Heart left ventricle (tissue), 16 donors: Measurements from ENCODE around the gene ARFGAP1. TPM values are rescaled to one million over a fixed set of nuclear protein-coding genes. Genes with fewer than 3 reads are reported as not detected.

ENCODE experiments used
- ATAC-seq, 4 donors: fragments of 200-7000 bp; cut with Tn5 transposase; one replicate each; pipeline ENCODE4 v1.9.1; 2020 to 2022; ENCODE audit warnings: moderate library complexity in 4 of 4, mild to moderate bottlenecking in 3 of 4, moderate number of reproducible peaks in 1 of 4
- DNase-seq, 5 donors: peaks; one replicate each; pipeline ENCODE4 v3.0.0-alpha.2; 2020
- H3K27ac ChIP-seq, 12 donors: fragments of 200-600 bp; sonication (generic) in 4 of 12; one replicate each; pipeline versions ENCODE4 v1.5.0 to v1.8.0; 2016 to 2022; ENCODE audit warnings: mild to moderate bottlenecking in 2 of 12
- H3K27me3 ChIP-seq, 9 donors: fragments of 200-600 bp; sonication (generic) in 2 of 9; one replicate each; pipeline versions ENCODE4 v1.5.1 to v1.8.0; 2016 to 2022; ENCODE audit warnings: mild to moderate bottlenecking in 3 of 9
- H3K36me3 ChIP-seq, 9 donors: fragments of 200-600 bp; sonication (generic) in 2 of 9; one replicate each; pipeline versions ENCODE4 v1.5.0 to v1.8.0; 2018 to 2022; ENCODE audit warnings: mild to moderate bottlenecking in 2 of 9
- H3K4me1 ChIP-seq, 12 donors: fragments of 200-600 bp; sonication (generic) in 4 of 12; one replicate each; pipeline versions ENCODE4 v1.5.0 to v1.8.0; 2016 to 2022; ENCODE audit warnings: mild to moderate bottlenecking in 3 of 12
- H3K4me3 ChIP-seq, 12 donors: fragments of 200-600 bp; sonication (generic) in 4 of 12; one replicate each; pipeline versions ENCODE4 v1.5.0 to v1.8.0; 2017 to 2022; ENCODE audit warnings: mild to moderate bottlenecking in 9 of 12, moderate library complexity in 4 of 12
- H3K9me3 ChIP-seq, 12 donors: fragments of 200-600 bp; sonication (generic) in 4 of 12; one replicate each; pipeline versions ENCODE4 v1.5.0 to v1.8.0; 2016 to 2022; ENCODE audit warnings: mild to moderate bottlenecking in 1 of 12
- POLR2A ChIP-seq, 2 donors: fragments of 450-650 bp; IDR thresholded peaks; one replicate each; pipeline ENCODE4 v1.6.1; 2017; ENCODE audit warnings: antibody characterized with exemption in 2 of 2, mild to moderate bottlenecking in 2 of 2, moderate library complexity in 2 of 2
- WGBS, 4 donors: extraction: QIAGEN DNeasy Blood & Tissue Kit in 2 of 4; methylation state at CpG; one replicate each; pipeline versions ENCODE4 v1.1.5 to v1.1.7; 2013 to 2018; 5-methylcytosine and 5-hydroxymethylcytosine counted together
- intact Hi-C, 10 donors: fragments of 100-400 bp; cut with DNase I; formaldehyde crosslinking; loops; one replicate each; pipeline versions ENCODE4 v1.11.1 to v1.14.2; 2022
- polyA plus RNA-seq, 2 donors: library from polyadenylated mRNA; stranded (reverse); fragments of 200-250 nt; gene quantifications; one replicate each; pipeline ENCODE4 v1.2.3, GENCODE V29; 2013
- total RNA-seq, 9 donors: library from RNA; depleted of rRNA in 2 of 9; stranded (reverse); fragments of >200 nt in 2 of 9; fragmentation: NEBNext Ultra II Directional in 3 of 9; extraction: Animal tissue kit (Norgen Biotek cat#: 25700) in 3 of 9; gene quantifications; one replicate each; pipeline versions ENCODE4 v1.1.0 to v1.2.4, GENCODE V29; 2016 to 2023
- TF ChIP-seq, protein P1 (sequence below), 12 donors: fragments of 200-600 bp; sonication (generic) in 4 of 12; IDR thresholded peaks; one replicate each; pipeline versions ENCODE4 v1.5.0 to v1.8.0; 2018 to 2022; ENCODE audit warnings: antibody characterized with exemption in 12 of 12, mild to moderate bottlenecking in 5 of 12
- donor health status: ischemic (EF 13 %, LVEDD 7.1; RV severe dilation, severe dysfunction).
- donor health status: healthy with polysubstance abuse.
- donor health status: DM: no; HTN: yes; CAD: no.
- donor health status: DM: no; HTN: no; CAD: no.
- donor health status: ischemic (EF 25% LVEDD 6.9; RV normal size, moderate dysfunction).
- donor health status: ischemic (EF 25% LVEDD 5.7; RV mildly dilated, moderate dysfunction).
- donor health status: healthy.
- donor health status: DM: yes; HTN: yes; CAD: no.
- donor health status: ischemic (EF 35%, LVEDD 5.7; RV mildly dilated, moderate dysfunction).
- donor health status: nonischemic (EF 11% LVEDD 7.7; RV severe dilation, severe dysfunction).
- donor health status: DM: yes; HTN: yes; CAD: no.
- donor health status: PGD.
- donor health status: ischemic (EF 29% LVEDD 5.4; RV normal size, mild dysfunction).
- donor health status: nonischemic (EF 23%, LVEDD 6.1; RV moderate dilation, normal function).

Gene ARFGAP1
- total and polyA plus RNA-seq, 11 donors = 14.3 to 51.6 (median 29.5) TPM

DNA sequence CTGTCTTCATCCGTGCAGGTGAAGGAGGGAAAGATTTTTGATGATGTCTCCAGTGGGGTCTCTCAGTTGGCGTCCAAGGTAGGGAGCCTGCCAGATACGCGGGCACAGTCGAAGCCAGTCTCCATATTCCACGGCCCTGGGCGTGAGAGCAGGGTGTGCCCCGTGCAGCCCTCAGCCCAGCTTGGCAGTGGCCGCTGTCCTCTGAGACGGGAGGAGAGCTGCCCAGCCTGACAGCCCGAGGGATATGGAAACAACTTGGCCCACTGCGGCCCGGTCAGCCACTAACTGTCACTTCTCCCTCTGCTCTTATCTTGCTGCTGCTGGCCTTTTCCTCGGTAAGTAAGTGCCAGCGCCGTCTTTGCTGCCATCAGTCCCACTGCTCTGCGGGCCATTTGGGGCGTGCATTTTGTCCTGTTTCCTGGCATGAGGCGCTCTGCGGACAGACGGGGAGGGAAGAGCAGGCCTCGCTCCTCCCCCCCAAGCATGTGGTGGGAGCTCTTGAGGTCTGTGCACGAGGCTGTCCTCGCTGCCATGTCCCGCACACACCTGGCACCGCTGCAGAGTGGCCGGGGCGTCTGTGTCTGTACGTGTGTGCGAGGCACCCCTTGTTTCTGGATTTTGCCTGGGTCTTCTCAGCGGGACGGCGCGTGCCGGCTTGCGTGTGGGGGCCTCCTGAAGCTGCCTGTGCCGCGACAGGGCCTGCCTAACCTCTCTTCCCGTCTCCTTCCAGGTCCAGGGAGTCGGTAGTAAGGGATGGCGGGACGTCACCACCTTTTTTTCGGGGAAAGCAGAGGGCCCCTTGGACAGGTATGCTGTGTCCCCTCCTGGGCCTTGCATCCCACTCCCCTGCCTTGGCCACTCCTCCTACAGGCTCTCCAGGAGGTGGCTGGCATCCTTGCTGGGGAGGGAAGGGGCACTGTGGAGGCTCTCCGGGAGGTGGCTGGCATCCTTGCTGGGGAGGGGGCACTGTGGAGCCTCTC, 13.3 kb downstream of the ARFGAP1 start:
- Histone ChIP-seq H3K27ac (no peak overlapping the region), H3K9me3 (no peaks in the 10 kb centered on the region), H3K27me3 (no peaks in the 10 kb centered on the region), H3K36me3 (peaks cover 0 to 78% (median 52%) of the 10 kb centered on the region in 9 donors), H3K4me1 (peaks cover 0 to 5% (median 0%) of the 10 kb centered on the region in 12 donors), H3K4me3 (no peak overlapping the region)
- DNase-seq = peak in 1 of 5 donors; percentile 22
- 91 to 95% (median 92%) methylated on average over 33 to 44 of the region's 44 CpGs for whole genome bisulfite sequencing, 4 donors
- no peak for ATAC-seq
- TF ChIP-seq POLR2A (IDR thresholded peaks at IDR 0.05) = no peak
- TF ChIP-seq, protein P1, sequence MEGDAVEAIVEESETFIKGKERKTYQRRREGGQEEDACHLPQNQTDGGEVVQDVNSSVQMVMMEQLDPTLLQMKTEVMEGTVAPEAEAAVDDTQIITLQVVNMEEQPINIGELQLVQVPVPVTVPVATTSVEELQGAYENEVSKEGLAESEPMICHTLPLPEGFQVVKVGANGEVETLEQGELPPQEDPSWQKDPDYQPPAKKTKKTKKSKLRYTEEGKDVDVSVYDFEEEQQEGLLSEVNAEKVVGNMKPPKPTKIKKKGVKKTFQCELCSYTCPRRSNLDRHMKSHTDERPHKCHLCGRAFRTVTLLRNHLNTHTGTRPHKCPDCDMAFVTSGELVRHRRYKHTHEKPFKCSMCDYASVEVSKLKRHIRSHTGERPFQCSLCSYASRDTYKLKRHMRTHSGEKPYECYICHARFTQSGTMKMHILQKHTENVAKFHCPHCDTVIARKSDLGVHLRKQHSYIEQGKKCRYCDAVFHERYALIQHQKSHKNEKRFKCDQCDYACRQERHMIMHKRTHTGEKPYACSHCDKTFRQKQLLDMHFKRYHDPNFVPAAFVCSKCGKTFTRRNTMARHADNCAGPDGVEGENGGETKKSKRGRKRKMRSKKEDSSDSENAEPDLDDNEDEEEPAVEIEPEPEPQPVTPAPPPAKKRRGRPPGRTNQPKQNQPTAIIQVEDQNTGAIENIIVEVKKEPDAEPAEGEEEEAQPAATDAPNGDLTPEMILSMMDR (IDR thresholded peaks at IDR 0.05) = no peak
- intact Hi-C loops = no loop called here

DNA sequence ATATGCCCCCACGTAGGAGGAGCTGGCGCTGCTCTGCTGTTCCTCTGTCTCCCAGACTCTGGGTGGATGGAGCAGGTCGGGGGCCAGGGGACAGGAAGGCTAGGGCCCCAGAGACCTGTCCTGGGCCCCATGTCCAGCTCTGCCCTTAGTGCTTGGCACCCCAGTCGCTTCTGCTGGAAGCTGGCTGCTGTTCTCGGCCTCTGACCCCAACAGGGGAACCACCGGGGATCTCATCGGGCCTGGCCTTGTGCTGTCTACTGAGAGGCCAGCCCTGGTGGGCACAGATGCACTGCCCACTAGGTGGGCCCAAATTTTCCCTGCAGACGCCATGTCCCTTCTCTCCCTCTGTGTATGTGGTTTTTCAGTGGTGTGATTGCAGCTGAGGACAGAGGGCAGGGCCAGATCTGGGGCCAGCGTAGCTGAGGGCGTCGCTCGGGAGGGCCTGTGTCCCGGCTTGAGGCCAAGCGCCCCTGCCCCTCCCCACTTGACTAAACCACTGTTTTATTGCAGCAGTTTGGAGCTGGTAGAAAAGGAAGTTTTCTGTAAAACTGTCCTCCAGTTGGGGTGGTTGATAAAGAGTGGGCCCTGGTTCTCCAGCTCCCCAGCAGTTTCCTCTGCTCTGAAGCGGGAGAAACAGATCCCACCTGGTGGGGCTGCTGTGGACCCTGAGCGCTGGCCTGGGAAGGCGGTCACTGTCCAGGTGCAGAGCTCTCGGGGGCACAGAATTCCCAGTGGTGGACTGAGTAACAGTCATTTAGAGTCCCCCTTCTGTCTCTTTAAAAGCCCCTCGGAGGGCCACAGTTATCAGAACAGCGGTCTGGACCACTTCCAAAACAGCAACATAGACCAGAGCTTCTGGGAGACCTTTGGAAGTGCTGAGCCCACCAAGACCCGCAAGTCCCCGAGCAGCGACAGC, 14.4 kb downstream of the ARFGAP1 start:
- 79 to 84% (median 82%) methylated on average over 16 to 23 of the region's 23 CpGs for WGBS, 4 donors
- DNase-seq (peak in 3 of 5 donors; percentile 24 to 37 (median 25)), ATAC-seq (no peak)
- Histone ChIP-seq H3K4me1 (peaks cover 0 to 7% (median 0%) of the 10 kb centered on the region in 12 donors), H3K9me3 (no peaks in the 10 kb centered on the region), H3K27me3 (no peaks in the 10 kb centered on the region), H3K4me3 (no peak overlapping the region), H3K36me3 (peaks cover 0 to 68% (median 45%) of the 10 kb centered on the region in 9 donors), H3K27ac (no peak overlapping the region)
- intact Hi-C loops = no loop called here
- TF ChIP-seq, protein P1 (IDR thresholded peaks at IDR 0.05) = no peak
- TF ChIP-seq POLR2A (IDR thresholded peaks at IDR 0.05) = no peak

DNA sequence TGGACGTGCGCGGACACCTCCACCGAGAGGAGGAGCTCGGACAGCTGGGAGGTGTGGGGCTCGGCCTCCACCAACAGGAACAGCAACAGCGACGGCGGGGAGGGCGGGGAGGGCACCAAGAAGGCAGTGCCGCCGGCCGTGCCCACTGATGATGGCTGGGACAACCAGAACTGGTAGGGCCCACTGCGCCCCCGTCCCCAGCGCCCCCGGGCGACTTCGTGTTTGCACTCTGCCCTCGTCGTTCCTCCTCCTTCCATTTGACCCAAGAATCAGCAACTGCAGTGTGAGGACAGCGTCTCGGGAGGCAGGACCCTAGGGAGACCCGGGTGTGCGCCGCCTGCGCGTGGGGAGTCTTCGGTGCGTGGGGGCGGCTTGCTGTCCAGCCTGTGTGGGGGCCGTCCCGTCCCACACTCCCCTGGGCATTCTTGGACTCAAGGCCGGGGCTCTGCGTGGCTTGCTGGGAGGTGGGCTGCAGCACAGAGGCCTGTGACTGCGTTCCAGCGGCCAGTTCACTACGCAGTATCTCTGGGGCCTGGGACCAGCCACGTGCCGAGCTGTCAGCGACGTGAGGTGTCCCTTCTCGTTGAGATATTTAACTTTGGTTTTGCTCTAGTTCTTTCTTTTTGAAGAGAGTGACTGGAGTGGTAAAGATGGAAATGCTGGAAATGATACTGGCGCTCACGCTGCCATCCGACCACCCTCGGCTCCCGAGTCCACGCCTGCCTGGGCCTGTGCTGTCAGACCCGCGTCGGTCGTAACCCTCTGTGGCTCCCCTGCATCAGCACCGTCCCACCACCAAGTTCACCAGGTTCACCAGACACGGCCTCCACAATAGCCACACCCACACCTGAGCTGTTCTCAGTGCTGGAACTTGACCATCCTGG, 15.3 kb downstream of the ARFGAP1 start:
- TF ChIP-seq, protein P1 (IDR thresholded peaks at IDR 0.05) = no peak
- no peak for TF ChIP-seq POLR2A (IDR thresholded peaks at IDR 0.05)
- intact Hi-C loops = no loop called here

More for the DNA sequence above, 15.3 kb downstream of the ARFGAP1 start:
- Histone ChIP-seq H3K4me1 (peaks cover 0 to 7% (median 0%) of the 10 kb centered on the region in 12 donors), H3K27ac (no peak overlapping the region), H3K27me3 (no peaks in the 10 kb centered on the region), H3K9me3 (no peaks in the 10 kb centered on the region), H3K4me3 (no peak overlapping the region), H3K36me3 (peaks cover 0 to 59% (median 42%) of the 10 kb centered on the region in 9 donors)
- ATAC-seq (no peak), DNase-seq (peak in 3 of 5 donors; percentile 25 to 58 (median 26))
- WGBS, 4 donors = 81 to 86% (median 84%) methylated on average over 55 of the region's 55 CpGs
